Epithelial cell of esophagus (primary cell): ENCODE results near the gene DTHD1.

Experiments used
- DNase-seq: peaks from one replicate; pipeline ENCODE4 v3.0.0; 2010; ENCODE audit warnings: low read depth
- H3K4me3 ChIP-seq: 2 replicates; pipeline ENCODE4 v1.5.1; 2011; ENCODE audit warnings: mild to moderate bottlenecking, low read length, control low read depth
- CTCF ChIP-seq: IDR thresholded peaks from 2 replicates; pipeline ENCODE4 v1.5.1; 2011; ENCODE audit warnings: low read depth, mild to moderate bottlenecking, low read length, control low read depth, inconsistent platforms; ENCODE audit not compliant: insufficient read depth; ENCODE audit errors: missing control alignments

Gene DTHD1

GRCh38 chr4:36269533-36270173 is 11.8 kb upstream of the DTHD1 start:
- peak; percentile 35 for DNase-seq
- no peak for TF ChIP-seq CTCF
- H3K4me3 ChIP-seq, result no peak overlapping the region

GRCh38 chr4:36273276-36273675 is 8.1 kb upstream of the DTHD1 start:
- no peak overlapping the region for H3K4me3 ChIP-seq
- no peak for TF ChIP-seq CTCF
- DNase-seq, result peak; percentile 79

GRCh38 chr4:36274158-36274557 is 7.3 kb upstream of the DTHD1 start:
- DNase-seq, result peak; percentile 43
- no peak for TF ChIP-seq CTCF

GRCh38 chr4:36277533-36277932 is 3.9 kb upstream of the DTHD1 start:
- no peak for TF ChIP-seq CTCF
- no peak for DNase-seq
- no peak overlapping the region for H3K4me3 ChIP-seq

More at GRCh38 chr4:36274158-36274557, 7.3 kb upstream of the DTHD1 start:
- H3K4me3 ChIP-seq, result no peak overlapping the region

GRCh38 chr4:36278789-36279188 is 2.6 kb upstream of the DTHD1 start:
- no peak for TF ChIP-seq CTCF
- DNase-seq, result peak; percentile 98
- no peak overlapping the region for H3K4me3 ChIP-seq

GRCh38 chr4:36280555-36280954 is 861 bp upstream of the DTHD1 start:
- H3K4me3 ChIP-seq, result no peak overlapping the region
- TF ChIP-seq CTCF, result no peak
- DNase-seq, result peak; percentile 50

- no peak overlapping the region for H3K4me3 ChIP-seq
- DNase-seq, result no peak
- TF ChIP-seq CTCF, result no peak
Measured at GRCh38 chr4:36282503-36283030, 1.2 kb downstream of the DTHD1 start.
